GM12873 (cell line): ENCODE data around the gene TGM2.

Source experiments
- TF ChIP-seq, protein P1 (sequence below): IDR thresholded peaks from 2 replicates; pipeline ENCODE4 v1.5.1; 2012; ENCODE audit warnings: low read depth, mild to moderate bottlenecking, moderate library complexity, low read length, control low read depth; ENCODE audit not compliant: insufficient read depth; ENCODE audit errors: missing control alignments

TGM2 gene

DNA sequence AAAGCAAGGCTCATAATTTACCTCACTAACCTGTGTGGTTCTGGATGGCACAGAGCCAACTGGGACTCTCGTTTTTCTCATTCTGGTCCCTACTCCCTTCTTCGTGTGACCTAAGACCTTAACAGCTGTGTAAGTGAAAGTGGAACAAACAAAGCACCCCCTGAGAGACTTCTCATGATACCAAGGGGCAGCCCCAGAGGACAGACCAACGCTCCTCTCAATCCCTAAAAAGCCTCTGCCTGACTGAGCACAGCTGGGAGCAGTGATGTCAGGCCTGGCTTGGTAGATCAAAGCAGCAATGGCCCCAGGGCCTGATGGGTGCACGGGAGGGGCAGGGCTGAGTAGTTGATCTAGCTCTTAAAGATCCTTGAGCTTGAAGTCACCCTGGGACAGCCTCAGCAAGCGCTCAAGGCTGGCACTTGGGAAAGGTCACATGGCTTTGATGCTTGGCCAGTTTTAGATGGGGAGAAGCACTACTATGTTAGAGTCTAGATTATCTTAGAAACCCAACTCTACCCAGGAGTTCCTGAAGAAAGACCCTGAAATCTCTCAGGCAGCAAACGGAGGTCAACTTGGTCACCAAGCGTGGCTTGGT lies 16.2 kb upstream of the TGM2 start:
- TF ChIP-seq, protein P1, sequence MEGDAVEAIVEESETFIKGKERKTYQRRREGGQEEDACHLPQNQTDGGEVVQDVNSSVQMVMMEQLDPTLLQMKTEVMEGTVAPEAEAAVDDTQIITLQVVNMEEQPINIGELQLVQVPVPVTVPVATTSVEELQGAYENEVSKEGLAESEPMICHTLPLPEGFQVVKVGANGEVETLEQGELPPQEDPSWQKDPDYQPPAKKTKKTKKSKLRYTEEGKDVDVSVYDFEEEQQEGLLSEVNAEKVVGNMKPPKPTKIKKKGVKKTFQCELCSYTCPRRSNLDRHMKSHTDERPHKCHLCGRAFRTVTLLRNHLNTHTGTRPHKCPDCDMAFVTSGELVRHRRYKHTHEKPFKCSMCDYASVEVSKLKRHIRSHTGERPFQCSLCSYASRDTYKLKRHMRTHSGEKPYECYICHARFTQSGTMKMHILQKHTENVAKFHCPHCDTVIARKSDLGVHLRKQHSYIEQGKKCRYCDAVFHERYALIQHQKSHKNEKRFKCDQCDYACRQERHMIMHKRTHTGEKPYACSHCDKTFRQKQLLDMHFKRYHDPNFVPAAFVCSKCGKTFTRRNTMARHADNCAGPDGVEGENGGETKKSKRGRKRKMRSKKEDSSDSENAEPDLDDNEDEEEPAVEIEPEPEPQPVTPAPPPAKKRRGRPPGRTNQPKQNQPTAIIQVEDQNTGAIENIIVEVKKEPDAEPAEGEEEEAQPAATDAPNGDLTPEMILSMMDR = no peak

DNA sequence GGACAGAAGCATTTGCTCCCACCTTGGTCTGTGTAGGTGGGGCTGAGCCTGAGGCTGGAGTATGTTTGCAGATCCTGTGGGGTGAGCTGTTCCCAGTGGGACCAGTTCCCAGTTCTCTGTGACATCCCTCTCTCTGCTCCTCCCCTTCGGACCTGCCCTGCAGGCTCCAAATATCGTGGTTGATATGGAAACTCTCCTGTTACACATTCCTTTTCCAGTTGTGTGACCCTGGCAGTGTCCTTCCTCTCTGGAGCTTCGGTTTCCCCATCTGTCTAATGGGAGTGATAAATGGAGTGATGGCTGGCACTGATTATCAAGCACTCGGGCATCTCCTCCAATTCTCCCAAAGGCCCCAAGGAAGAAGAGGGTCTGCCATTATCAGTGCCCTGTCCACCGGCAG lies 15.7 kb upstream of the TGM2 start:
- TF ChIP-seq, protein P1 = no peak

DNA sequence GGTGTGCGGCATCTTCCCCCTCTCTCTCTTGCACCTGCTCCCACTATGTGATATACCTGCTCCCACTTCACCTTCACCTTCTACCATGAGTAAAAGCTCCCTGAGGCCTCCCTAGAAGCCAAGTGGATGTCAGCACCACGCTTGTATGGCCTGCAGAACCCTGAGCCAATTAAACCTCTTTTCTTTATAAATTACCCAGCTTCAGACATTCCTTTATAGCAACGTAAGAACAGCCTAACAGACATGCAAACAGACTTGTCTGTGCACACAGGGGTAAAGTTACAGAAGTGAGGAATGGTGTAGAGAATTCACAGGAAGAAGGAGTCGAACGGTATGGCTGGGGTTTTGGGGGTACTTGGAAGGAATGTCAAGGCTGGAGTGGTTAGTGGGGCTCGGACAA lies 14.8 kb upstream of the TGM2 start:
- TF ChIP-seq, protein P1 = no peak

DNA sequence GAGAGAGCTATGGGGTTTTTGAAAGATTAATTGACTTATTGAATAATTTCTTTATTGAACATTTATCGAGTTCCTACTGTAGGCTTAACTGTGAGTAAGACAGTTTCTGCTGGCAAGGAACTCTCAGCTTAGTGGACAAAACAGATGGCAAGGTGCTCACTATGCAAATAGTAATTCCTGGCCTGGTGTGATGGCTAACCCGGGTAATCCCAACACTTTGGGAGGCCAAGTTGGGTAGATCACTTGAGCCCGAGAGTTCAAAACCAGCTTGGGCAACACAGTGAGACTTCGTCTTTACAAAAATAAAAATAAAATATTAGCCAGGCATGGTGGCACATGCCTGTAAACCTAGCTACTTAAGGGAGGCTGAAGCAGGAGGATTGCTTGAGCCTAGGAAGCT lies 13.5 kb upstream of the TGM2 start:
- TF ChIP-seq, protein P1 = no peak

DNA sequence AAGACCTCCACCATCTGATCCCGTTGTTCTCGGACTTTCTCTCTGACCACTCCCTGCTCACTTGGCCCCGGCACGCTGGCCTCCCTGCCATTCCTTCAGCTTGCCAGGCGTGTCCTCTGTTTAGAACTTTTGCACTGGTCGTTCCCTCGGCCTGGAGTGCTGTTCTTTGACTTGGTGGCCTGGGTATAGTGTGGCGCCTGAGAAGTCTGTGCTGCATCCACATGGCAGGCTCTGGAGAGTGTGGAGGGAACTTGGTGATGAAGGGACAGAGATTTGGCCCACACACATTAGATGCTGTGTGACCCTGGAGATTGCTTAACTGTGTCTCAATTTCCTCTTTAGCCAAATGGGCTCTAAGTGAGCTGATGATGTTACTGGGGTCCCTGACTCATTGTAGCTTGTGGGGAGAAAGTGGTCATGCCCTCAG lies 13.0 kb upstream of the TGM2 start:
- TF ChIP-seq, protein P1 = no peak

DNA sequence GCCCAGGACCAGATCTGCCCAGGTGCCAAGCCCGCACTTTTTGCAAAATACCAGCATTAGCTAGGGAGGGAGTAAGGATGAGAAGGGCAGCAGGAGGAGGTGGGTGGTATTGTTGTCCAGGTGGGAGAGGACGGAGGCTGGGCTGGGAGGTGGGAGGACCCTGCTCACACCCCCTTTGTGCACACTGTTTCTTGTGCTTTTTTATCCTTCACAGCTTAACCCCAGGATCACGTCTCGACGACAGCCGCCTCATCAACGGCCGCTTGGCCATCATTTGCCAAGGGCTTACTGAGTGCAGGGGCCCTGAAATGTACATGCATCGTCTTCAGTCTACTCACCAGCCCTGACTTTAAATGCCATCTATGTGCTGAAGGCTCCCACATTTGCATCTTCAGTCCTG lies 12.1 kb upstream of the TGM2 start:
- TF ChIP-seq, protein P1 = no peak

DNA sequence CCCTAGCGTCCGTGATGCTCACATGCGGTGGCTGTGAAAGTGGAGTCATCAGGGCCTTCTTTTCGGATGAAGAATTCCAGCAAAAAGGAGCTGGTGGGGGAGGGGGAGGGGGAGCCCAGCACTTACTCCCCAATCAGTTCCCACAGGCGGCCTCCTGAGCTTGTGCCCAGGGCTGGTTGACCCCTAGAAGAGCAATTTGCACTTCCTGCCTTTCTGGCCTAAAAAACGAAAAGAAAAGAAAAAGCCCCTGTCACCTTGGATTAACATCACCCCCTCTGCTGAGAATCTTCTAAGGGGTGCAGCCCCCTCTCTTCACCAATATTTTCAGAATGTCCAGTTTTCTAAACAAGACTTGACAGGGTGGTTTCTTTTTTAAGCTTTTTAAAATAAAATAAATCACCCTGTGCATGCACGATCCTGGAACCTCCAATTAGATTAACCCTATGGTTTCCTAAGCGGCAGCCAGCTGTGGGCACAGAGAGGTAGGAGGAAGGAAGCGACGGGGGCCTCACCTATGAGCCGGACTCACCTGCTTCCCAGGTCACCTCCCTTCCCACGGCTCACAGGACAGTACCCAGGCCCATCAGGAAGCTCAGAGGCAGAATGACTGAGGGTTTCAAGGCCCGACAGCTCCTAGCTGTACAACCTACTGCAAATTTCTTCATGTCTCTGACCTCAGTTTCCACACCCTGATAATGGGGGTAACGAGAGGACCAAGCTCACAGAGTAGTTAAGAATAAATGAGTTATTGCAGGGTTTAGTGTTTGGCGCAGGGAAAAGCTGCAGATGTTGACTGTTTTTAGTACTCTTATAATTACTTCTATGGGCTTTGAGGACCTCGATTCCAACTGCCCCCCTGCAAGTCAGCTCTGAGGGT lies 10.5 kb upstream of the TGM2 start:
- TF ChIP-seq, protein P1 = no peak
